ENCODE results near the gene ACOXL. TPM values are rescaled to one million over a fixed set of nuclear protein-coding genes. Genes with fewer than 3 reads are reported as not detected.
"Not testable (repeated sequence)": the region's sequence is repeated elsewhere in the genome, so short reads cannot be mapped to it uniquely, and the experiment has no call there.

Gene ACOXL
- polyA plus RNA-seq, 3 donors = 0.35 TPM; not detected in 2

GRCh38 chr2:111071600-111072171 lies 339.3 kb downstream of the ACOXL start:
- H3K27ac Mint-ChIP-seq = peak overlapping the region in 2 of 7 donors; percentile 14 to 61
- H3K27me3 Mint-ChIP-seq (ENCODE audit: low read depth in 3 of 3) = peaks cover 2 to 5% (median 4%) of the 10 kb centered on the region in 3 donors
- H3K79me2 ChIP-seq (ENCODE audit: insufficient read depth, low read length) = no peaks in the 10 kb centered on the region

GRCh38 chr2:111072220-111072871 lies 340.0 kb downstream of the ACOXL start:
- H3K4me2 ChIP-seq (replicated peaks; ENCODE audit: extremely low read depth, low read length, poor library complexity, severe bottlenecking) = no peak overlapping the region
- no peaks in the 10 kb centered on the region for H3K36me3 ChIP-seq (replicated peaks in 1 of 2; ENCODE audit: control insufficient read depth in 1 of 2, insufficient read depth in 2 of 2, low read length in 2 of 2)
- H2AFZ ChIP-seq (ENCODE audit: insufficient read depth, low read depth, low read length, poor library complexity, severe bottlenecking) = no peak overlapping the region
- Mint-ChIP-seq H3K9me3 (peaks cover 11 to 24% (median 16%) of the 10 kb centered on the region in 7 donors), H3K27ac (no peak overlapping the region), H3K27me3 (ENCODE audit: low read depth in 3 of 3) (peaks cover 2 to 6% (median 4%) of the 10 kb centered on the region in 3 donors), H3K36me3 (no peaks in the 10 kb centered on the region), H3K4me1 (peaks cover 7% of the 10 kb centered on the region), H3K4me3 (no peak overlapping the region)
- intact Hi-C loops (cut with micrococcal nuclease) = no loop called here
- peaks cover 9 to 10% of the 10 kb centered on the region in 2 donors for H3K4me1 ChIP-seq (ENCODE audit: control insufficient read depth in 1 of 2, insufficient read depth in 2 of 2, low read length in 2 of 2)
- peaks cover 5 to 12% of the 10 kb centered on the region in 2 donors for H3K9me3 ChIP-seq (replicated peaks in 1 of 2; ENCODE audit: control insufficient read depth in 1 of 2, insufficient read depth in 1 of 2, low read length in 2 of 2)
- H4K20me1 ChIP-seq (ENCODE audit: insufficient read depth, low read length) = no peaks in the 10 kb centered on the region
- TF ChIP-seq, protein P1, sequence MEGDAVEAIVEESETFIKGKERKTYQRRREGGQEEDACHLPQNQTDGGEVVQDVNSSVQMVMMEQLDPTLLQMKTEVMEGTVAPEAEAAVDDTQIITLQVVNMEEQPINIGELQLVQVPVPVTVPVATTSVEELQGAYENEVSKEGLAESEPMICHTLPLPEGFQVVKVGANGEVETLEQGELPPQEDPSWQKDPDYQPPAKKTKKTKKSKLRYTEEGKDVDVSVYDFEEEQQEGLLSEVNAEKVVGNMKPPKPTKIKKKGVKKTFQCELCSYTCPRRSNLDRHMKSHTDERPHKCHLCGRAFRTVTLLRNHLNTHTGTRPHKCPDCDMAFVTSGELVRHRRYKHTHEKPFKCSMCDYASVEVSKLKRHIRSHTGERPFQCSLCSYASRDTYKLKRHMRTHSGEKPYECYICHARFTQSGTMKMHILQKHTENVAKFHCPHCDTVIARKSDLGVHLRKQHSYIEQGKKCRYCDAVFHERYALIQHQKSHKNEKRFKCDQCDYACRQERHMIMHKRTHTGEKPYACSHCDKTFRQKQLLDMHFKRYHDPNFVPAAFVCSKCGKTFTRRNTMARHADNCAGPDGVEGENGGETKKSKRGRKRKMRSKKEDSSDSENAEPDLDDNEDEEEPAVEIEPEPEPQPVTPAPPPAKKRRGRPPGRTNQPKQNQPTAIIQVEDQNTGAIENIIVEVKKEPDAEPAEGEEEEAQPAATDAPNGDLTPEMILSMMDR (IDR thresholded peaks at IDR 0.05) = no peak
- no peak overlapping the region for H3K9ac ChIP-seq (ENCODE audit: insufficient read depth, low read length, poor library complexity, severe bottlenecking)
- no CpG with 5 or more reads among the region's 2 CpGs for WGBS (ENCODE audit: insufficient coverage)
- no peaks in the 10 kb centered on the region for H3K27me3 ChIP-seq (ENCODE audit: control insufficient read depth in 2 of 2, insufficient read depth in 2 of 2, low read length in 2 of 2)
- H3K27ac ChIP-seq (ENCODE audit: low read depth in 1 of 2, low read length in 2 of 2) = no peak overlapping the region
- no peak for DNase-seq
- H3K79me2 ChIP-seq (ENCODE audit: insufficient read depth, low read length) = no peaks in the 10 kb centered on the region
- no peak overlapping the region for H3K4me3 ChIP-seq (replicated peaks in 1 of 3; ENCODE audit: low read depth in 2 of 3, low read length in 3 of 3)

More at GRCh38 chr2:111071600-111072171, 339.3 kb downstream of the ACOXL start:
- Mint-ChIP-seq H3K4me3 (no peak overlapping the region), H3K36me3 (no peaks in the 10 kb centered on the region), H3K9me3 (peaks cover 11 to 24% (median 16%) of the 10 kb centered on the region in 7 donors), H3K4me1 (peaks cover 7% of the 10 kb centered on the region)
- 0% methylated on average over 1 of the region's 5 CpGs for WGBS (ENCODE audit: insufficient coverage)
- no peaks in the 10 kb centered on the region for H3K27me3 ChIP-seq (ENCODE audit: control insufficient read depth in 2 of 2, insufficient read depth in 2 of 2, low read length in 2 of 2)
- H3K9ac ChIP-seq (ENCODE audit: insufficient read depth, low read length, poor library complexity, severe bottlenecking) = no peak overlapping the region
- peak overlapping the region; percentile 48 for H2AFZ ChIP-seq (ENCODE audit: insufficient read depth, low read depth, low read length, poor library complexity, severe bottlenecking)
- no peaks in the 10 kb centered on the region for H4K20me1 ChIP-seq (ENCODE audit: insufficient read depth, low read length)
- DNase-seq = peak; percentile 10 to 82 (median 36)
- H3K36me3 ChIP-seq (replicated peaks in 1 of 2; ENCODE audit: control insufficient read depth in 1 of 2, insufficient read depth in 2 of 2, low read length in 2 of 2) = no peaks in the 10 kb centered on the region
- H3K9me3 ChIP-seq (replicated peaks in 1 of 2; ENCODE audit: control insufficient read depth in 1 of 2, insufficient read depth in 1 of 2, low read length in 2 of 2) = peaks cover 5 to 12% of the 10 kb centered on the region in 2 donors
- no peak overlapping the region for H3K4me2 ChIP-seq (replicated peaks; ENCODE audit: extremely low read depth, low read length, poor library complexity, severe bottlenecking)
- intact Hi-C loops (cut with micrococcal nuclease) = no loop called here
- H3K4me3 ChIP-seq (replicated peaks in 1 of 3; ENCODE audit: low read depth in 2 of 3, low read length in 3 of 3) = no peak overlapping the region
- TF ChIP-seq, protein P1 (IDR thresholded peaks at IDR 0.05) = no peak
- peaks cover 9 to 10% of the 10 kb centered on the region in 2 donors for H3K4me1 ChIP-seq (ENCODE audit: control insufficient read depth in 1 of 2, insufficient read depth in 2 of 2, low read length in 2 of 2)
- H3K27ac ChIP-seq (ENCODE audit: low read depth in 1 of 2, low read length in 2 of 2) = peak overlapping the region in 1 of 2 donors; percentile 1

DNA sequence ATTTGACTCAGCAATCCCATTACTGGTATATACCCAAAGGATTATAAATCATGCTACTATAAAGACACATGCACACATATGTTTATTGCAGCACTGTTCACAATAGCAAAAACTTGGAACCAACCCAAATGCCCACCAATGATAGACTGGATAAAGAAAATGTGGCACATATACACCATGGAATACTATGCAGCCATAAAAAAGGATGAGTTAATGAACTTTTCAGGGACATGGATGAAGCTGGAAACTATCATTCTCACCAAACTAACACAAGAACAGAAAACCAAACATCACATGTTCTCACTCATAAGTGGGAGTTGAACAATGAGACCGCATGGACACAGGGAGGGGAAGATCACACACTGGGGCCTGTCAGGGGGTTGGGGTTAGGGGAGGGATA lies 350.3 kb downstream of the ACOXL start:
- H3K27me3 ChIP-seq (ENCODE audit: control insufficient read depth in 2 of 2, insufficient read depth in 2 of 2, low read length in 2 of 2); H3K79me2 ChIP-seq (ENCODE audit: insufficient read depth, low read length); H3K9me3 Mint-ChIP-seq; H3K36me3 ChIP-seq (replicated peaks in 1 of 2; ENCODE audit: control insufficient read depth in 1 of 2, insufficient read depth in 2 of 2, low read length in 2 of 2); H3K4me2 ChIP-seq (replicated peaks; ENCODE audit: extremely low read depth, low read length, poor library complexity, severe bottlenecking); H3K4me3 Mint-ChIP-seq; H3K9ac ChIP-seq (ENCODE audit: insufficient read depth, low read length, poor library complexity, severe bottlenecking); H3K27ac ChIP-seq (ENCODE audit: low read depth in 1 of 2, low read length in 2 of 2); H3K9me3 ChIP-seq (replicated peaks in 1 of 2; ENCODE audit: control insufficient read depth in 1 of 2, insufficient read depth in 1 of 2, low read length in 2 of 2); DNase-seq; H3K4me3 ChIP-seq (replicated peaks in 1 of 3; ENCODE audit: low read depth in 2 of 3, low read length in 3 of 3); H3K36me3 Mint-ChIP-seq; H4K20me1 ChIP-seq (ENCODE audit: insufficient read depth, low read length); H2AFZ ChIP-seq (ENCODE audit: insufficient read depth, low read depth, low read length, poor library complexity, severe bottlenecking); intact Hi-C loops (cut with micrococcal nuclease); H3K27me3 Mint-ChIP-seq (ENCODE audit: low read depth in 3 of 3); H3K27ac Mint-ChIP-seq: not testable (repeated sequence)
- H3K4me1 ChIP-seq (ENCODE audit: control insufficient read depth in 1 of 2, insufficient read depth in 2 of 2, low read length in 2 of 2) = peaks cover 15 to 18% of the 10 kb centered on the region in 2 donors
- WGBS (ENCODE audit: insufficient coverage) = no CpG with 5 or more reads among the region's 1 CpG
- peaks cover 20% of the 10 kb centered on the region for H3K4me1 Mint-ChIP-seq
